GM12878 (cell line): ENCODE results near the gene PRKG1. TPM values are rescaled to one million over a fixed set of nuclear protein-coding genes. Genes with fewer than 3 reads are reported as not detected.

Experiments used
- ATAC-seq: fragments of 200-7000 bp; cut with Tn5 transposase; 3 replicates; pipeline ENCODE4 v1.9.1; 2020; ENCODE audit warnings: mild to moderate bottlenecking, moderate library complexity
- BruUV-seq: library from RNA; stranded (reverse); fragments of 400-500 nt; replicated peaks from 2 replicates; lab custom pipeline; 2021; lab: Mats Ljungman, UMichigan
- CTCF ChIA-PET: fragments of 300-600 bp; sonication (Branson Sonifier 250); formaldehyde crosslinking; extraction: SDS; loops from one replicate; lab custom pipeline; 2021; ENCODE audit warnings: inconsistent platforms; lab: Yijun Ruan, JAX
- POLR2A ChIA-PET: fragments of 350-600 bp; formaldehyde crosslinking; extraction: SDS; loops from one replicate; lab custom pipeline; 2021; ENCODE audit warnings: inconsistent platforms; lab: Charles Lee
- RAD21 ChIA-PET: fragments of 300-600 bp; sonication (Branson Sonifier 250); formaldehyde crosslinking; loops from one replicate; lab custom pipeline; 2023; ENCODE audit warnings: antibody characterized with exemption; ENCODE audit not compliant: unreplicated experiment; lab: Charles Lee
- SMC1A ChIA-PET: fragments of 300-600 bp; sonication (Branson Sonifier 250); formaldehyde crosslinking; loops from one replicate; lab custom pipeline; 2023; ENCODE audit not compliant: unreplicated experiment, uncharacterized antibody; lab: Charles Lee
- DNase-seq: peaks from one replicate; pipeline ENCODE4 v3.0.0-alpha.2; 2011; ENCODE audit warnings: low read depth, low spot score
- FAIRE-seq: peaks from 3 replicates; lab custom pipeline; 2011; peaks lifted over from hg19 to GRCh38; lab: Jason Lieb, UNC
- H2AFZ ChIP-seq: 2 replicates; pipeline ENCODE4 v1.6.0; 2011; ENCODE audit warnings: low read depth, low read length, control low read depth; ENCODE audit not compliant: control insufficient read depth
- H3K27ac ChIP-seq: 2 replicates; pipeline ENCODE4 v1.5.1; 2011; ENCODE audit warnings: control low read depth; ENCODE audit not compliant: control insufficient read depth, insufficient read depth
- H3K27me3 ChIP-seq, 2 experiments: replicated peaks in 1 of 2; 2 replicates each; pipeline versions ENCODE4 v1.6.0 to v1.6.1; 2011; ENCODE audit warnings: low read length in 1 of 2; ENCODE audit not compliant: control insufficient read depth in 2 of 2, insufficient read depth in 2 of 2
- H3K36me3 ChIP-seq, 2 experiments: 2 replicates each; pipeline ENCODE4 v1.5.1; 2011; ENCODE audit warnings: low read length in 1 of 2; ENCODE audit not compliant: control insufficient read depth in 2 of 2, insufficient read depth in 2 of 2
- H3K4me1 ChIP-seq: 2 replicates; pipeline ENCODE4 v1.6.1; 2011; ENCODE audit warnings: mild to moderate bottlenecking, low read length, moderate library complexity, mixed read lengths; ENCODE audit not compliant: control insufficient read depth, insufficient read depth
- H3K4me2 ChIP-seq: 2 replicates; pipeline ENCODE4 v1.6.0; 2011; ENCODE audit warnings: control low read depth; ENCODE audit not compliant: control insufficient read depth, insufficient read depth
- H3K4me3 ChIP-seq: fragments of 200-600 bp; sonication (generic); 2 replicates; pipeline ENCODE4 v1.5.1; 2016
- H3K79me2 ChIP-seq: 2 replicates; pipeline ENCODE4 v1.6.0; 2011; ENCODE audit warnings: low read length; ENCODE audit not compliant: control insufficient read depth, insufficient read depth
- H3K9ac ChIP-seq: 2 replicates; pipeline ENCODE4 v1.8.0; 2011; ENCODE audit warnings: low read length, control low read depth, mixed read lengths; ENCODE audit not compliant: control insufficient read depth, insufficient read depth
- H3K9me3 ChIP-seq: replicated peaks from 3 replicates; pipeline ENCODE4 v1.5.1; 2011; ENCODE audit warnings: mild to moderate bottlenecking, low read length; ENCODE audit not compliant: control insufficient read depth, insufficient read depth
- H4K20me1 ChIP-seq: 2 replicates; pipeline ENCODE4 v1.6.0; 2011; ENCODE audit not compliant: control insufficient read depth, insufficient read depth
- DPF2 ChIP-seq: fragments of 450-650 bp; IDR thresholded peaks from 2 replicates; pipeline ENCODE4 v1.6.1; 2017; ENCODE audit warnings: mild to moderate bottlenecking
- EZH2 ChIP-seq: IDR thresholded peaks from 2 replicates; pipeline ENCODE4 v1.6.1; 2012; ENCODE audit warnings: low read depth, mild to moderate bottlenecking, control low read depth, inconsistent platforms, low read length, borderline replicate concordance; ENCODE audit not compliant: control insufficient read depth
- KDM1A ChIP-seq: fragments of 200-600 bp; sonication (generic); IDR thresholded peaks from 2 replicates; pipeline ENCODE4 v1.6.1; 2016; ENCODE audit warnings: borderline replicate concordance
- SP1 ChIP-seq: IDR thresholded peaks from one replicate; pipeline ENCODE4 v1.6.1; 2011; ENCODE audit warnings: low read depth, low read length
- STAT1 ChIP-seq: fragments of 450-650 bp; conservative IDR thresholded peaks from 2 replicates; pipeline ENCODE4 v1.6.1; 2014; ENCODE audit warnings: antibody characterized with exemption, mild to moderate bottlenecking
- in situ Hi-C: fragments of 300-500 bp; cut with MboI; formaldehyde crosslinking; loops from 9 replicates; pipeline ENCODE4 v1.14.3; 2018; ENCODE audit warnings: mixed read lengths
- intact Hi-C: fragments of 100-400 bp; cut with micrococcal nuclease; formaldehyde crosslinking; loops from one replicate; pipeline ENCODE4 v1.14.2; 2022; ENCODE audit not compliant: unreplicated experiment
- polyA plus RNA-seq, 11 experiments: library from polyadenylated mRNA; depleted of rRNA in 4 of 11; unstranded in 6 of 11; stranded (reverse) in 5 of 11; fragments of >200 nt; fragmentation: Nextera tagmentation in 4 of 11; fragmentation: Illumina TruSeq in 1 of 11; extraction: Ambion mirVana in 4 of 11; extraction: Trizol in 1 of 11; gene quantifications; 1 replicate in 1 of 11; 2 replicates in 10 of 11; pipeline versions ENCODE4 v1.2.1 to v1.2.3, GENCODE V29; 2011 to 2016; ENCODE audit warnings: inconsistent platforms in 2 of 11, missing spikeins in 2 of 11, low read depth in 1 of 11
- total RNA-seq, 4 experiments: library from RNA; depleted of rRNA in 3 of 4; stranded (reverse); fragments of >200 nt in 3 of 4; fragmentation: Illumina TruSeq in 1 of 4; extraction: Trizol in 1 of 4; gene quantifications; 2 replicates each; pipeline versions ENCODE4 v1.2.1 to v1.2.3, GENCODE V29; 2013 to 2021
- TF ChIP-seq, protein P1 (sequence below): fragments of 450-650 bp; IDR thresholded peaks from 2 replicates; pipeline ENCODE4 v1.6.1; 2017; ENCODE audit warnings: mild to moderate bottlenecking

The PRKG1 gene
- total and polyA plus RNA-seq, 10 of the 15 experiments (the other 5 are each of a cell fraction or from before 2014, with no cell fraction given) = 0.04 to 0.05 TPM; not detected in 8

DNA sequence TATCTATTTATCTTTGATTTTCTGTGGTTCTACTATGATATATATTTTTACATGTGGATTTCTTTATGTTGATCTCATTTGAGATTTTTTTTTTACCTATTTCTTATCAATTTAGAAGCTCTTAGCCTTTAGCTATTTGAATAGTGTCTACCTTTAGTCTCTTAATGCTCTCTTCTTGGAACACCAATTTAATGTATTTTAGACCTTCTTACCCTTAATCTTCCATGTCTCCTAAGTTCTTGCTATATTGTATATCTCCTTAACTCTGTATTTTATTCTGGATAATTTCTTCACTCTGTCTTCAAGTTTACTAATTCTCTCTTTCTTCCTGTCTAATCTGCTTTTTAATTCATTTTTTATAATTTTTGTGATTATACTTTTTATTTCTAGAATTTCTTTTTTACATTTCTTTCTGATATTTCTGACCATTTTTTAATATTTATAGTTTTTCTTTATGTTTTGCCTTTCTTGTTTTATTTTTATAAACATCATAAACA lies 597.8 kb downstream of the PRKG1 start:
- Histone ChIP-seq H3K27ac (no peak overlapping the region), H3K9me3 (no peaks in the 10 kb centered on the region), H3K4me1 (no peaks in the 10 kb centered on the region), H3K36me3 (no peaks in the 10 kb centered on the region), H3K79me2 (no peaks in the 10 kb centered on the region), H4K20me1 (no peaks in the 10 kb centered on the region), H3K27me3 (no peaks in the 10 kb centered on the region), H2AFZ (no peak overlapping the region), H3K4me2 (no peak overlapping the region), H3K9ac (no peak overlapping the region), H3K4me3 (no peak overlapping the region)
- POLR2A ChIA-PET = interaction anchor here (0.6 kb wide), 1 partner anchor 56 kb away, joined by 3 read pairs; no protein-coding TSS in a partner anchor
- FAIRE-seq = no peak
- CTCF ChIA-PET = no interaction called here
- BruUV-seq = no TSS peak
- in situ Hi-C loops = no loop called here
- intact Hi-C loops = no loop called here
- SMC1A ChIA-PET = no interaction called here
- ATAC-seq = no peak
- DNase-seq = no peak
- RAD21 ChIA-PET = no interaction called here
- no peak for TF ChIP-seq STAT1
- TF ChIP-seq KDM1A = no peak
- no peak for TF ChIP-seq DPF2
- TF ChIP-seq, all 136 proteins: peak for 0

DNA sequence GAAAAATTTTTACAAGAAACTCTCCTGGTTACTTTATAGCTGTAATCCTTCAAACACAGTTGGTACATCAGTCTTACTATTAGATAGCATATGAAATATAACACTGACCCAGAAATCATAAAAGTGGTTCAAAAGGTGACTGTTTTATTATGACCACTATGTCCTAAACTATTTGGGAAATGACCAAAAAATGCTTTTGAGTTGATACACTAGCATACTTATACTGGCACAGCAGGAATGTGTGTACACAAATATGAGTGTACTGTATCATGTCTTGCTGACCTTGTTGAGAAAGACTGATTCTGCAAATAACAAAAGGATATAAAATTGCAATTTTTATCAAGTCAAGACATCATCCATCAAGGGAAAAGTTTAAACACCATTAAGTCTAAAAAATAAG lies 600.8 kb downstream of the PRKG1 start:
- CTCF ChIA-PET = no interaction called here
- RAD21 ChIA-PET = no interaction called here
- Histone ChIP-seq H3K9ac (no peak overlapping the region), H3K36me3 (no peaks in the 10 kb centered on the region), H3K79me2 (no peaks in the 10 kb centered on the region), H3K27ac (no peak overlapping the region), H3K9me3 (no peaks in the 10 kb centered on the region), H3K4me3 (no peak overlapping the region), H2AFZ (no peak overlapping the region), H3K27me3 (no peaks in the 10 kb centered on the region), H3K4me2 (no peak overlapping the region), H3K4me1 (no peaks in the 10 kb centered on the region), H4K20me1 (no peaks in the 10 kb centered on the region)
- TF ChIP-seq SP1 = no peak
- TF ChIP-seq, protein P1, sequence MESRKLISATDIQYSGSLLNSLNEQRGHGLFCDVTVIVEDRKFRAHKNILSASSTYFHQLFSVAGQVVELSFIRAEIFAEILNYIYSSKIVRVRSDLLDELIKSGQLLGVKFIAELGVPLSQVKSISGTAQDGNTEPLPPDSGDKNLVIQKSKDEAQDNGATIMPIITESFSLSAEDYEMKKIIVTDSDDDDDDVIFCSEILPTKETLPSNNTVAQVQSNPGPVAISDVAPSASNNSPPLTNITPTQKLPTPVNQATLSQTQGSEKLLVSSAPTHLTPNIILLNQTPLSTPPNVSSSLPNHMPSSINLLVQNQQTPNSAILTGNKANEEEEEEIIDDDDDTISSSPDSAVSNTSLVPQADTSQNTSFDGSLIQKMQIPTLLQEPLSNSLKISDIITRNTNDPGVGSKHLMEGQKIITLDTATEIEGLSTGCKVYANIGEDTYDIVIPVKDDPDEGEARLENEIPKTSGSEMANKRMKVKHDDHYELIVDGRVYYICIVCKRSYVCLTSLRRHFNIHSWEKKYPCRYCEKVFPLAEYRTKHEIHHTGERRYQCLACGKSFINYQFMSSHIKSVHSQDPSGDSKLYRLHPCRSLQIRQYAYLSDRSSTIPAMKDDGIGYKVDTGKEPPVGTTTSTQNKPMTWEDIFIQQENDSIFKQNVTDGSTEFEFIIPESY = no peak
- TF ChIP-seq EZH2 = no peak
- ATAC-seq = no peak
- in situ Hi-C loops = no loop called here
- POLR2A ChIA-PET = no interaction called here
- no peak for FAIRE-seq
- DNase-seq = no peak
- SMC1A ChIA-PET = no interaction called here
- no TSS peak for BruUV-seq
- intact Hi-C loops = no loop called here
